Heart left ventricle (tissue), 16 donors: ENCODE data around the gene ASF1B. TPM values are rescaled to one million over a fixed set of nuclear protein-coding genes. Genes with fewer than 3 reads are reported as not detected.

Source experiments
- ATAC-seq, 4 donors: fragments of 200-7000 bp; cut with Tn5 transposase; one replicate each; pipeline ENCODE4 v1.9.1; 2020 to 2022; ENCODE audit warnings: moderate library complexity in 4 of 4, mild to moderate bottlenecking in 3 of 4, moderate number of reproducible peaks in 1 of 4
- DNase-seq, 5 donors: peaks; one replicate each; pipeline ENCODE4 v3.0.0-alpha.2; 2020
- H3K27ac ChIP-seq, 12 donors: fragments of 200-600 bp; sonication (generic) in 4 of 12; one replicate each; pipeline versions ENCODE4 v1.5.0 to v1.8.0; 2016 to 2022; ENCODE audit warnings: mild to moderate bottlenecking in 2 of 12
- H3K27me3 ChIP-seq, 9 donors: fragments of 200-600 bp; sonication (generic) in 2 of 9; one replicate each; pipeline versions ENCODE4 v1.5.1 to v1.8.0; 2016 to 2022; ENCODE audit warnings: mild to moderate bottlenecking in 3 of 9
- H3K36me3 ChIP-seq, 9 donors: fragments of 200-600 bp; sonication (generic) in 2 of 9; one replicate each; pipeline versions ENCODE4 v1.5.0 to v1.8.0; 2018 to 2022; ENCODE audit warnings: mild to moderate bottlenecking in 2 of 9
- H3K4me1 ChIP-seq, 12 donors: fragments of 200-600 bp; sonication (generic) in 4 of 12; one replicate each; pipeline versions ENCODE4 v1.5.0 to v1.8.0; 2016 to 2022; ENCODE audit warnings: mild to moderate bottlenecking in 3 of 12
- H3K4me3 ChIP-seq, 12 donors: fragments of 200-600 bp; sonication (generic) in 4 of 12; one replicate each; pipeline versions ENCODE4 v1.5.0 to v1.8.0; 2017 to 2022; ENCODE audit warnings: mild to moderate bottlenecking in 9 of 12, moderate library complexity in 4 of 12
- H3K9me3 ChIP-seq, 12 donors: fragments of 200-600 bp; sonication (generic) in 4 of 12; one replicate each; pipeline versions ENCODE4 v1.5.0 to v1.8.0; 2016 to 2022; ENCODE audit warnings: mild to moderate bottlenecking in 1 of 12
- CTCF ChIP-seq, 12 donors: fragments of 200-600 bp; sonication (generic) in 4 of 12; IDR thresholded peaks; one replicate each; pipeline versions ENCODE4 v1.5.0 to v1.8.0; 2018 to 2022; ENCODE audit warnings: antibody characterized with exemption in 12 of 12, mild to moderate bottlenecking in 5 of 12
- POLR2A ChIP-seq, 2 donors: fragments of 450-650 bp; IDR thresholded peaks; one replicate each; pipeline ENCODE4 v1.6.1; 2017; ENCODE audit warnings: antibody characterized with exemption in 2 of 2, mild to moderate bottlenecking in 2 of 2, moderate library complexity in 2 of 2
- WGBS, 4 donors: extraction: QIAGEN DNeasy Blood & Tissue Kit in 2 of 4; methylation state at CpG; one replicate each; pipeline versions ENCODE4 v1.1.5 to v1.1.7; 2013 to 2018; 5-methylcytosine and 5-hydroxymethylcytosine counted together
- intact Hi-C, 10 donors: fragments of 100-400 bp; cut with DNase I; formaldehyde crosslinking; loops; one replicate each; pipeline versions ENCODE4 v1.11.1 to v1.14.2; 2022
- polyA plus RNA-seq, 2 donors: library from polyadenylated mRNA; stranded (reverse); fragments of 200-250 nt; gene quantifications; one replicate each; pipeline ENCODE4 v1.2.3, GENCODE V29; 2013
- total RNA-seq, 9 donors: library from RNA; depleted of rRNA in 2 of 9; stranded (reverse); fragments of >200 nt in 2 of 9; fragmentation: NEBNext Ultra II Directional in 3 of 9; extraction: Animal tissue kit (Norgen Biotek cat#: 25700) in 3 of 9; gene quantifications; one replicate each; pipeline versions ENCODE4 v1.1.0 to v1.2.4, GENCODE V29; 2016 to 2023
- donor health status: ischemic (EF 13 %, LVEDD 7.1; RV severe dilation, severe dysfunction).
- donor health status: healthy with polysubstance abuse.
- donor health status: DM: no; HTN: yes; CAD: no.
- donor health status: DM: no; HTN: no; CAD: no.
- donor health status: ischemic (EF 25% LVEDD 6.9; RV normal size, moderate dysfunction).
- donor health status: ischemic (EF 25% LVEDD 5.7; RV mildly dilated, moderate dysfunction).
- donor health status: healthy.
- donor health status: DM: yes; HTN: yes; CAD: no.
- donor health status: ischemic (EF 35%, LVEDD 5.7; RV mildly dilated, moderate dysfunction).
- donor health status: nonischemic (EF 11% LVEDD 7.7; RV severe dilation, severe dysfunction).
- donor health status: DM: yes; HTN: yes; CAD: no.
- donor health status: PGD.
- donor health status: ischemic (EF 29% LVEDD 5.4; RV normal size, mild dysfunction).
- donor health status: nonischemic (EF 23%, LVEDD 6.1; RV moderate dilation, normal function).

The ASF1B gene
- total and polyA plus RNA-seq, 11 donors = 0.19 to 7.0 (median 0.91) TPM

- intact Hi-C loops = no loop called here
- Histone ChIP-seq H3K27me3 (no peaks in the 10 kb centered on the region), H3K9me3 (no peaks in the 10 kb centered on the region), H3K4me1 (peaks cover 0 to 24% (median 7%) of the 10 kb centered on the region in 12 donors), H3K36me3 (peaks cover 0 to 100% (median 96%) of the 10 kb centered on the region in 9 donors), H3K27ac (no peak overlapping the region), H3K4me3 (no peak overlapping the region)
- ATAC-seq (no peak), DNase-seq (peak in 1 of 5 donors; percentile 25)
- no peak for TF ChIP-seq POLR2A (IDR thresholded peaks at IDR 0.05)
- TF ChIP-seq CTCF (IDR thresholded peaks at IDR 0.05) = no peak
- 93 to 97% (median 96%) methylated on average over 6 of the region's 6 CpGs for WGBS, 4 donors
These were observed 35.3 kb downstream of the ASF1B start for GRCh38 chr19:14101003-14101545.

DNA sequence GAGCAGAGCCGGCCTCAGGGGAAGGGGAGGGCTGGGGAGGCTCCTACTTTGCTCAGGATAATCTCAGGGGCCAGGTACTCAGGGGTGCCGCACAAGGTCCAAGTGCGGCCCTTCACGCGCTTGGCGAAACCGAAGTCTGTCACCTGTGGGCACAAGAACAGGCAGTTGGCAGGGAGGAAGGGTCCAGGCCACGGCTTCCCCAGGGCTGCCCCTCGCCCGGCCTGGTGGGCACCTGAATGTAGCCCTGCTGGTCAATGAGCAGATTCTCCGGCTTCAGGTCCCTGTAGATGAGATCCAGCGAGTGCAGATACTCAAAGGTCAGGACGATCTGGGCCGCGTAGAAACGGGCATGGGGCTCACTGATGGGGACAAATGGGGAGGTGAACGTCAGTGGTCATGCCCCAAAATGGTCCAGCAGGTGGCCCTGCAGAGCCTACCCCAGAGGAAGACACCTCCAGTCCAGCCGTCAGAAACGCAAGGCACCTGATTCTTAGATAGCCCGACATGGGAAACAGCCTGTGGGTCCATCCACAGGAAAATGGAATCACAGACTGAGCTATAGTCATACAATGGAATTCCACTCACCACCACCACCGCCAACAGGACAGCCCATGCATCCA is 38.7 kb downstream of the ASF1B start:
- Histone ChIP-seq H3K27ac (peak overlapping the region in 1 of 12 donors; percentile 39), H3K4me3 (no peak overlapping the region), H3K27me3 (no peaks in the 10 kb centered on the region), H3K9me3 (peaks cover 0 to 12% (median 7%) of the 10 kb centered on the region in 12 donors), H3K4me1 (peaks cover 0 to 13% (median 6%) of the 10 kb centered on the region in 12 donors), H3K36me3 (peaks cover 0 to 76% (median 64%) of the 10 kb centered on the region in 9 donors)
- 75 to 80% (median 77%) methylated on average over 19 to 21 of the region's 21 CpGs for WGBS, 4 donors
- DNase-seq (no peak), ATAC-seq (peak in 3 of 4 donors; percentile 8 to 36 (median 19))
- intact Hi-C loops = no loop called here
- TF ChIP-seq CTCF (IDR thresholded peaks at IDR 0.05) = peak in 10 of 12 donors; percentile 8 to 44 (median 21)
- TF ChIP-seq POLR2A (IDR thresholded peaks at IDR 0.05) = no peak

- WGBS, 4 donors = 95 to 97% (median 95%) methylated on average over 9 to 11 of the region's 11 CpGs
- Histone ChIP-seq H3K36me3 (peaks cover 0 to 64% (median 52%) of the 10 kb centered on the region in 9 donors), H3K4me3 (no peak overlapping the region), H3K27me3 (no peaks in the 10 kb centered on the region), H3K4me1 (peaks cover 0 to 10% (median 6%) of the 10 kb centered on the region in 12 donors), H3K9me3 (peaks cover 0 to 13% (median 7%) of the 10 kb centered on the region in 12 donors), H3K27ac (no peak overlapping the region)
- TF ChIP-seq POLR2A (IDR thresholded peaks at IDR 0.05) = no peak
- peak in 1 of 12 donors; percentile 4 for TF ChIP-seq CTCF (IDR thresholded peaks at IDR 0.05)
- ATAC-seq (peak in 2 of 4 donors; percentile 8 to 16), DNase-seq (no peak)
- intact Hi-C loops = no loop called here
These were observed 40.0 kb downstream of the ASF1B start for GRCh38 chr19:14096272-14096992.

DNA sequence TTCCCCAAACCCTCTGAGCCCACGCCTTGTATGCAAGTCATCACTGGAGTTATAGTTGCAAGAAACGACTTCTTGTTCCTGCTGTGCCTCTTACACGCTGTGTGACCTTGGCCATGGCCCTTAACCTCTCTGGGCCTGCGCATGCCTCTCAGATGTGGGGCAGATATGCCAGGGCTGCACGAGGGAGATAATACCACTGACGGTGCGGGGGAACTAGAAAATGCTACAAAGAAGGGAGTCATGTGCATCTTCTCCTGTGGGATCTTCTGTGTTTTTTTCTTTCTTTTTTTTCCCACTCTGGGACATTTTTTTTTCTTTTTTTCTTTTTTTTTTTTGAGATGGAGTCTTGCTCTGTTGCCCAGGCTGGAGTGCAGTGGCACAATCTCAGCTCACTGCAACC is 41.5 kb downstream of the ASF1B start:
- H3K27me3 ChIP-seq = no peaks in the 10 kb centered on the region
- H3K9me3 ChIP-seq = peaks cover 0 to 13% (median 7%) of the 10 kb centered on the region in 12 donors
- ATAC-seq (no peak), DNase-seq (no peak)
- H3K36me3 ChIP-seq = peaks cover 0 to 48% (median 36%) of the 10 kb centered on the region in 9 donors
- no peak overlapping the region for H3K27ac ChIP-seq
- intact Hi-C loops = no loop called here
- H3K4me3 ChIP-seq = no peak overlapping the region
- no peak for TF ChIP-seq CTCF (IDR thresholded peaks at IDR 0.05)
- no peak for TF ChIP-seq POLR2A (IDR thresholded peaks at IDR 0.05)
- peaks cover 0 to 12% (median 7%) of the 10 kb centered on the region in 12 donors for H3K4me1 ChIP-seq
- 82 to 87% (median 86%) methylated on average over 7 of the region's 7 CpGs for WGBS, 4 donors
